HEK293 (cell line): Measurements from ENCODE around the gene C1QBP.

ENCODE experiments used
- PRDM1 ChIP-seq: fragments of 450-650 bp; formaldehyde crosslinking; IDR thresholded peaks from 2 replicates; pipeline ENCODE4; 2016; ENCODE audit warnings: missing biosample characterization, missing genetic modification characterization
- ZFP37 ChIP-seq: fragments of 450-650 bp; formaldehyde crosslinking; IDR thresholded peaks from 2 replicates; pipeline ENCODE4 v1.5.1; 2016; ENCODE audit warnings: missing biosample characterization, missing genetic modification characterization
- ZNF221 ChIP-seq: fragments of 450-650 bp; formaldehyde crosslinking; IDR thresholded peaks from 2 replicates; pipeline ENCODE4 v1.5.1; 2017; ENCODE audit warnings: missing biosample characterization, missing genetic modification characterization, borderline replicate concordance
- ZNF785 ChIP-seq: fragments of 450-650 bp; formaldehyde crosslinking; IDR thresholded peaks from 2 replicates; pipeline ENCODE4 v1.5.1; 2016; ENCODE audit warnings: missing biosample characterization, missing genetic modification characterization
- TF ChIP-seq, protein P1 (sequence below): fragments of 450-650 bp; formaldehyde crosslinking; IDR thresholded peaks from 2 replicates; pipeline ENCODE4 v1.5.1; 2016; ENCODE audit warnings: missing biosample characterization, missing genetic modification characterization

DNA sequence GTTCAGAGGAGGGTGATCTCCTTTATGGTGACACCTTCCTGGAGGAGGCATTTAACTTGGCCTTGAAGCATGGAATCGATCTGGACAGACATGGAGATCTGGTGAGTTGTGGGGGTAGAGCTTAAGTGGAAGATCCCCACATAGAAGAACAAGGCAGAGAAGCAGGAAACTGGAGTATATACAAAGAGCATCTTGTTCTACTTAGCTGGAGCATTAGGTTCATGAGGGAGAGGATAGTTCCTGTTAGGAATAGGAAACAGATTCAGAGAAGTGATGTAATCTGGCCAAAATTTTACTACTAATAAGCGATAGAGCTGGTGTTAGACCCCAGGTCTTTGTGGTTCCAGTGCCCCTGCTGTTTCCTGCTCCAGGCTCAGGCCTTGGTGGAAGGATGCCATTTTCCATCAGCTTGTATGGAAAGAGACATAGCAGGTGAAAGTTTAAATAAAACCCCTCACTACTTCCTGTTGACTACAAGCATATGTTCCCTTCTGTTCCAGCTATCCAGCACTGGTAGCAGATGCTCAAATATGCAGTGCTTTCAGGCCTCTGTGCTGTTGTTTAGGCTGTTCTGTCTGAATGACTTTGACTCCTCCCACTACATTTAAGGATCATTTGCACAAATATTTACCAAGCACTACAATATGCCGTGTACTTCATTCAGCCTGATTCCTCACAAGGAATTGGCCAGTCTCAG is 9.6 kb downstream of the C1QBP start:
- TF ChIP-seq, protein P1, sequence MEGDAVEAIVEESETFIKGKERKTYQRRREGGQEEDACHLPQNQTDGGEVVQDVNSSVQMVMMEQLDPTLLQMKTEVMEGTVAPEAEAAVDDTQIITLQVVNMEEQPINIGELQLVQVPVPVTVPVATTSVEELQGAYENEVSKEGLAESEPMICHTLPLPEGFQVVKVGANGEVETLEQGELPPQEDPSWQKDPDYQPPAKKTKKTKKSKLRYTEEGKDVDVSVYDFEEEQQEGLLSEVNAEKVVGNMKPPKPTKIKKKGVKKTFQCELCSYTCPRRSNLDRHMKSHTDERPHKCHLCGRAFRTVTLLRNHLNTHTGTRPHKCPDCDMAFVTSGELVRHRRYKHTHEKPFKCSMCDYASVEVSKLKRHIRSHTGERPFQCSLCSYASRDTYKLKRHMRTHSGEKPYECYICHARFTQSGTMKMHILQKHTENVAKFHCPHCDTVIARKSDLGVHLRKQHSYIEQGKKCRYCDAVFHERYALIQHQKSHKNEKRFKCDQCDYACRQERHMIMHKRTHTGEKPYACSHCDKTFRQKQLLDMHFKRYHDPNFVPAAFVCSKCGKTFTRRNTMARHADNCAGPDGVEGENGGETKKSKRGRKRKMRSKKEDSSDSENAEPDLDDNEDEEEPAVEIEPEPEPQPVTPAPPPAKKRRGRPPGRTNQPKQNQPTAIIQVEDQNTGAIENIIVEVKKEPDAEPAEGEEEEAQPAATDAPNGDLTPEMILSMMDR (tag by site-specific recombination), result no peak
- TF ChIP-seq PRDM1 (tag by site-specific recombination), result no peak
- TF ChIP-seq ZFP37 (tag by site-specific recombination), result no peak
- no peak for TF ChIP-seq ZNF221 (tag by site-specific recombination)
- no peak for TF ChIP-seq ZNF785 (tag by site-specific recombination)
